H1 (cell line): ENCODE data around the gene KLHL40. TPM values are rescaled to one million over a fixed set of nuclear protein-coding genes. Genes with fewer than 3 reads are reported as not detected.

Experiments
- CTCF ChIA-PET: fragments of 300-600 bp; sonication (Branson Sonifier 250); formaldehyde crosslinking; loops from one replicate; lab custom pipeline; 2021; ENCODE audit not compliant: partially characterized antibody; lab: Charles Lee
- POLR2A ChIA-PET: fragments of 300-600 bp; sonication (Branson Sonifier 250); formaldehyde crosslinking; loops from one replicate; lab custom pipeline; 2021; ENCODE audit warnings: inconsistent platforms; ENCODE audit not compliant: partially characterized antibody; lab: Charles Lee
- DNase-seq, 2 experiments: peaks; one replicate each; pipeline versions ENCODE4 v3.0.0 to v3.0.0-alpha.2; 2010 to 2022; ENCODE audit warnings: low spot score in 2 of 2, low read depth in 1 of 2, mixed read lengths in 1 of 2
- FAIRE-seq: peaks from 2 replicates; lab custom pipeline; 2011; peaks lifted over from hg19 to GRCh38; lab: Jason Lieb, UNC
- H2AFZ ChIP-seq: 2 replicates; pipeline ENCODE4 v1.8.1; 2012; ENCODE audit warnings: low read length, inconsistent platforms
- H2AK5ac ChIP-seq: 2 replicates; pipeline ENCODE4 v1.6.1; 2013; ENCODE audit warnings: low read depth, low read length
- H2BK120ac ChIP-seq: replicated peaks from 2 replicates; pipeline ENCODE3; 2013; ENCODE audit warnings: low read depth, low read length, inconsistent platforms
- H2BK12ac ChIP-seq: 2 replicates; pipeline ENCODE4 v1.6.1; 2013; ENCODE audit warnings: low read depth, low read length
- H2BK15ac ChIP-seq: 2 replicates; pipeline ENCODE4 v1.6.1; 2013; ENCODE audit warnings: low read length
- H2BK20ac ChIP-seq: 2 replicates; pipeline ENCODE4 v1.6.1; 2013; ENCODE audit warnings: low read length
- H2BK5ac ChIP-seq: 2 replicates; pipeline ENCODE4 v1.6.1; 2013; ENCODE audit warnings: low read depth, low read length
- H3K14ac ChIP-seq: 2 replicates; pipeline ENCODE4 v1.6.1; 2013; ENCODE audit warnings: inconsistent platforms; ENCODE audit not compliant: insufficient read length
- H3K18ac ChIP-seq: 2 replicates; pipeline ENCODE4 v1.6.1; 2013; ENCODE audit warnings: low read length; ENCODE audit errors: extremely low read depth
- H3K23ac ChIP-seq: 2 replicates; pipeline ENCODE4 v1.6.1; 2013; ENCODE audit warnings: inconsistent platforms; ENCODE audit not compliant: insufficient read length
- H3K23me2 ChIP-seq: 2 replicates; pipeline ENCODE4 v1.6.1; 2013; ENCODE audit warnings: low read depth, low read length
- H3K27ac ChIP-seq: 2 replicates; pipeline ENCODE4 v1.6.1; 2011; ENCODE audit warnings: low read depth, low read length, inconsistent platforms
- H3K27me3 ChIP-seq, 4 experiments: replicated peaks in 1 of 4; 1 replicate in 1 of 4; 2 replicates in 3 of 4; pipeline versions ENCODE4 v1.6.1 to v1.8.1; 2011 to 2013; ENCODE audit warnings: low read length in 3 of 4, mild to moderate bottlenecking in 3 of 4, inconsistent platforms in 2 of 4, mixed read lengths in 2 of 4, moderate library complexity in 1 of 4; ENCODE audit not compliant: control insufficient read depth in 3 of 4, insufficient read depth in 3 of 4; ENCODE audit errors: extremely low read depth in 1 of 4
- H3K36me3 ChIP-seq, 4 experiments: 2 replicates each; pipeline versions ENCODE4 v1.6.1 to v1.8.1; 2011 to 2013; ENCODE audit warnings: mild to moderate bottlenecking in 4 of 4, low read length in 3 of 4, moderate library complexity in 2 of 4, control low read depth in 1 of 4, inconsistent platforms in 1 of 4; ENCODE audit not compliant: insufficient read depth in 4 of 4, control insufficient read depth in 2 of 4
- H3K4ac ChIP-seq: replicated peaks from 2 replicates; pipeline ENCODE3; 2013; ENCODE audit warnings: low read length, low read depth, mixed read lengths, inconsistent platforms; ENCODE audit not compliant: insufficient read length
- H3K4me1 ChIP-seq, 4 experiments: replicated peaks in 1 of 4; 1 replicate in 1 of 4; 2 replicates in 3 of 4; pipeline versions ENCODE4 v1.6.1 to v1.8.1; 2011 to 2013; ENCODE audit warnings: low read length in 3 of 4, inconsistent platforms in 2 of 4, mixed read lengths in 1 of 4; ENCODE audit not compliant: insufficient read depth in 4 of 4, control insufficient read depth in 3 of 4
- H3K4me2 ChIP-seq, 2 experiments: 2 replicates each; pipeline versions ENCODE4 v1.6.1 to v1.8.1; 2011 to 2013; ENCODE audit warnings: low read depth in 2 of 2, low read length in 2 of 2, control low read depth in 1 of 2, inconsistent platforms in 1 of 2, mild to moderate bottlenecking in 1 of 2; ENCODE audit not compliant: insufficient read depth in 1 of 2
- H3K4me3 ChIP-seq, 4 experiments: fragments of 200-600, 300-600 bp in 1 of 4; sonication (generic), shearing (Covaris generic), sonication (Bioruptor Twin) in 1 of 4; 2 replicates each; pipeline versions ENCODE4 v1.5.1 to v1.8.1; 2011 to 2016; ENCODE audit warnings: low read length in 4 of 4, low read depth in 3 of 4, control low read depth in 2 of 4, inconsistent platforms in 2 of 4, mild to moderate bottlenecking in 2 of 4, mixed read lengths in 1 of 4, moderate library complexity in 1 of 4; ENCODE audit not compliant: insufficient read depth in 2 of 4; ENCODE audit errors: extremely low read depth in 1 of 4
- H3K56ac ChIP-seq: replicated peaks from 2 replicates; pipeline ENCODE3; 2013; ENCODE audit warnings: low read depth, mild to moderate bottlenecking, mixed read lengths, low read length, inconsistent platforms; ENCODE audit not compliant: insufficient read length
- H3K79me1 ChIP-seq: 2 replicates; pipeline ENCODE4 v1.6.1; 2013; ENCODE audit warnings: low read depth, low read length, control low read depth
- H3K79me2 ChIP-seq, 2 experiments: 2 replicates each; pipeline versions ENCODE4 v1.6.1 to v1.8.1; 2012 to 2013; ENCODE audit warnings: low read length in 2 of 2, mild to moderate bottlenecking in 2 of 2, inconsistent platforms in 1 of 2; ENCODE audit not compliant: insufficient read depth in 2 of 2, control insufficient read depth in 1 of 2
- H3K9ac ChIP-seq, 4 experiments: replicated peaks in 1 of 4; 1 replicate in 1 of 4; 2 replicates in 3 of 4; pipeline versions ENCODE4 v1.6.1 to v1.8.1; 2011 to 2013; ENCODE audit warnings: low read depth in 3 of 4, low read length in 3 of 4, control low read depth in 2 of 4, mild to moderate bottlenecking in 2 of 4, moderate library complexity in 2 of 4, inconsistent platforms in 1 of 4; ENCODE audit errors: extremely low read depth in 1 of 4
- H3K9me3 ChIP-seq, 2 experiments: 2 replicates each; pipeline versions ENCODE4 v1.6.1 to v1.8.1; 2012 to 2013; ENCODE audit warnings: mild to moderate bottlenecking in 2 of 2, moderate library complexity in 2 of 2, control low read depth in 1 of 2, inconsistent platforms in 1 of 2, low read depth in 1 of 2, low read length in 1 of 2, mixed read lengths in 1 of 2; ENCODE audit not compliant: insufficient read depth in 2 of 2
- H4K20me1 ChIP-seq, 2 experiments: replicated peaks in 1 of 2; 2 replicates each; pipeline versions ENCODE3 to v1.8.1; 2011 to 2013; ENCODE audit warnings: inconsistent platforms in 2 of 2, low read length in 2 of 2, mild to moderate bottlenecking in 1 of 2; ENCODE audit not compliant: insufficient read depth in 2 of 2, control insufficient read depth in 1 of 2
- H4K5ac ChIP-seq: 2 replicates; pipeline ENCODE4 v1.6.1; 2013; ENCODE audit warnings: low read length, low read depth, mixed read lengths, inconsistent platforms; ENCODE audit not compliant: insufficient read length
- H4K8ac ChIP-seq: 2 replicates; pipeline ENCODE4 v1.8.0; 2013; ENCODE audit warnings: mild to moderate bottlenecking, moderate library complexity, low read length, inconsistent platforms; ENCODE audit not compliant: insufficient read depth; ENCODE audit errors: extremely low read depth
- H4K91ac ChIP-seq: replicated peaks from 2 replicates; pipeline ENCODE3; 2013; ENCODE audit warnings: low read length, mixed read lengths, inconsistent platforms; ENCODE audit not compliant: insufficient read length
- ASH2L ChIP-seq: fragments of 200-600, 300-600 bp; sonication (generic); IDR thresholded peaks from one replicate; pipeline ENCODE4 v1.7.1; 2017; ENCODE audit warnings: low read length
- CREB1 ChIP-seq: IDR thresholded peaks from 2 replicates; pipeline ENCODE4 v1.6.1; 2012; ENCODE audit warnings: inconsistent platforms
- EGR1 ChIP-seq: IDR thresholded peaks from 2 replicates; pipeline ENCODE4 v1.6.1; 2011; ENCODE audit warnings: low read depth, low read length, borderline replicate concordance
- EZH2 ChIP-seq: fragments of 200-600 bp; sonication (generic); IDR thresholded peaks from 2 replicates; pipeline ENCODE4 v1.7.1; 2012; ENCODE audit warnings: low read depth, mild to moderate bottlenecking, moderate library complexity, low read length, inconsistent platforms; ENCODE audit not compliant: severe bottlenecking
- JUN ChIP-seq: IDR thresholded peaks from 2 replicates; pipeline ENCODE4 v1.6.1; 2011; ENCODE audit warnings: low read depth, mild to moderate bottlenecking, improper control_type of control experiment, low read length
- KDM5A ChIP-seq: fragments of 200-600 bp; IDR thresholded peaks from 2 replicates; pipeline ENCODE4 v1.7.1; 2012; ENCODE audit warnings: mild to moderate bottlenecking, low read length, inconsistent platforms, mixed read lengths
- POU5F1 ChIP-seq: IDR thresholded peaks from 2 replicates; pipeline ENCODE4 v1.6.1; 2011; ENCODE audit warnings: low read depth, mild to moderate bottlenecking, low read length, moderate library complexity
- RBBP5 ChIP-seq: IDR thresholded peaks from 2 replicates; pipeline ENCODE4 v1.7.1; 2012; ENCODE audit warnings: low read depth, mild to moderate bottlenecking, inconsistent platforms, low read length, moderate library complexity, borderline replicate concordance
- RXRA ChIP-seq: IDR thresholded peaks from 2 replicates; pipeline ENCODE4 v1.6.1; 2011; ENCODE audit warnings: low read depth, mild to moderate bottlenecking, low read length, moderate library complexity; ENCODE audit not compliant: insufficient read depth
- SUZ12 ChIP-seq: fragments of 200-600 bp; sonication (generic); IDR thresholded peaks from 2 replicates; pipeline ENCODE4 v1.6.1; 2012; ENCODE audit warnings: mild to moderate bottlenecking, inconsistent platforms, low read length, moderate library complexity, mixed read lengths
- whole genome bisulfite sequencing, 2 experiments: shearing (Covaris generic) in 1 of 2; methylation state at CpG; one replicate each; pipeline versions ENCODE4 v1.1.6 to v1.1.7; 2013 to 2015; ENCODE audit warnings: low lambda C conversion rate in 2 of 2, mixed read lengths in 2 of 2, inconsistent platforms in 1 of 2, low coverage in 1 of 2, missing lambda C conversion rate in 1 of 2; ENCODE audit not compliant: insufficient replicate concordance in 2 of 2, insufficient coverage in 1 of 2, insufficient read length in 1 of 2; ENCODE audit errors: extremely low coverage in 1 of 2, missing lambda C conversion rate in 1 of 2; 5-methylcytosine and 5-hydroxymethylcytosine counted together
- polyA plus RNA-seq, 7 experiments: library from polyadenylated mRNA; depleted of rRNA in 3 of 7; stranded (reverse) in 5 of 7; unstranded in 2 of 7; fragments of >200 nt in 5 of 7; fragments of 200-250 nt in 2 of 7; gene quantifications; 1 replicate in 5 of 7; 2 replicates in 1 of 7; 4 replicates in 1 of 7; pipeline versions ENCODE4 v1.2.1 to v1.2.3, GENCODE V29; 2011 to 2013; ENCODE audit warnings: missing spikeins in 2 of 7, mixed read lengths in 2 of 7
- total RNA-seq: library from RNA; stranded (reverse); fragmentation: NEBNext Ultra II Directional; extraction: Animal tissue kit (Norgen Biotek cat#: 25700); gene quantifications from 2 replicates; pipeline ENCODE4 v1.2.1, GENCODE V29; 2021
- TF ChIP-seq, protein P1 (sequence below): IDR thresholded peaks from 2 replicates; pipeline ENCODE4 v1.6.1; 2012; ENCODE audit warnings: inconsistent platforms

Gene KLHL40
- total and polyA plus RNA-seq, 2 of the 8 experiments (the other 6 are each of a cell fraction or from before 2014, with no cell fraction given), result 0.02 TPM; not detected in 1

DNA sequence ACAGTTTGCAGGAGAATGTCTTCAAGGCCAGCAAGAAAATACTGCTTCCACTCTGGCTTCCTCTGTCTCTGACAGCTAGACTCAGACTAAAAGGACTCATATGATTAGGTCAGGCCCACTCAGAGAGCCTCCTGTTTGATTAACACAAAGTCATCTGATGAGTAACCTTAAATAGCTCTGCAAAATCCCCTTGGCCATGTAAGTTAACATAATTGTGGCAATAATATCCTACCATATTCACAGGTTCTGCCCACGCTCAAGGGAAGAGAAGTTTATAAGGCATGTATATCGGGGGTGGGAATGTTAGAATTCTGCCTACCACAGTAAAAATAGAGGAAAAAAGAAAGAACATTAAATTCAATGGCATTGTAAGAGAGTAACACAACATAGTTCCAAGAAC, 37.9 kb downstream of the KLHL40 start:
- Histone ChIP-seq H4K20me1 (no peaks in the 10 kb centered on the region), H2BK20ac (no peak overlapping the region), H4K8ac (no peak overlapping the region), H2BK120ac (no peak overlapping the region), H2AK5ac (no peak overlapping the region), H3K9ac (no peak overlapping the region), H2BK5ac (no peak overlapping the region), H4K91ac (no peak overlapping the region), H3K79me2 (no peaks in the 10 kb centered on the region), H2BK12ac (no peak overlapping the region), H3K27me3 (no peaks in the 10 kb centered on the region), H2AFZ (no peak overlapping the region), H3K27ac (no peak overlapping the region), H3K4me3 (no peak overlapping the region), H4K5ac (no peak overlapping the region), H2BK15ac (no peak overlapping the region), H3K79me1 (no peaks in the 10 kb centered on the region), H3K4me2 (no peak overlapping the region), H3K23ac (no peak overlapping the region), H3K18ac (no peak overlapping the region), H3K4ac (no peak overlapping the region), H3K36me3 (no peaks in the 10 kb centered on the region; a peak in 1 of 8 replicates), H3K14ac (no peak overlapping the region), H3K9me3 (no peaks in the 10 kb centered on the region; a peak in 1 of 4 replicates)
- DNase-seq, result no peak
- WGBS, 2 experiments, result 90% methylated on average over 2 of the region's 2 CpGs; no CpG with 5 or more reads in 1 of the 2 experiments
- CTCF ChIA-PET, result interaction anchor here (0.6 to 4.0 kb wide), 7 partner anchors 11 to 1037 kb away, joined by 3 to 23 read pairs (median 4); no protein-coding TSS in a partner anchor
- TF ChIP-seq EZH2 (no peak), ASH2L (no peak), RXRA (no peak), JUN (no peak), KDM5A (no peak), EGR1 (no peak), POU5F1 (no peak), RBBP5 (no peak), CREB1 (no peak), SUZ12 (no peak)
- TF ChIP-seq, protein P1, sequence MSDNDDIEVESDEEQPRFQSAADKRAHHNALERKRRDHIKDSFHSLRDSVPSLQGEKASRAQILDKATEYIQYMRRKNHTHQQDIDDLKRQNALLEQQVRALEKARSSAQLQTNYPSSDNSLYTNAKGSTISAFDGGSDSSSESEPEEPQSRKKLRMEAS, result no peak
- TF ChIP-seq, all 59 proteins: peak for 0
- H3K4me1 ChIP-seq, result no peaks in the 10 kb centered on the region; a peak in 1 of 7 replicates
- POLR2A ChIA-PET, result interaction anchor here (0.6 kb wide), 1 partner anchor 98 kb away, joined by 3 read pairs; no protein-coding TSS in a partner anchor
- H3K56ac ChIP-seq, result no peak overlapping the region
- no peaks in the 10 kb centered on the region for H3K23me2 ChIP-seq
- no peak for FAIRE-seq
